Neural cell (in vitro differentiated cells): ENCODE measurements around the gene TFCP2L1. TPM values are rescaled to one million over a fixed set of nuclear protein-coding genes. Genes with fewer than 3 reads are reported as not detected.

Source experiments
- H2AFZ ChIP-seq: fragments of 200-600, 300-800 bp; sonication (generic), shearing (Covaris generic); 2 replicates; pipeline ENCODE4 v1.6.0; 2014; ENCODE audit warnings: low read depth, mild to moderate bottlenecking, antibody characterized with exemption, low read length, moderate library complexity
- H3F3A ChIP-seq: fragments of 200-600 bp; shearing (Covaris generic); 2 replicates; pipeline ENCODE4 v1.6.1; 2016; ENCODE audit warnings: mild to moderate bottlenecking, moderate library complexity, mixed read lengths, antibody characterized with exemption, low read length; ENCODE audit not compliant: insufficient read depth, poor library complexity, severe bottlenecking
- H3K27ac ChIP-seq: fragments of 200-600, 300-800 bp; sonication (generic), shearing (Covaris generic); 2 replicates; pipeline ENCODE4 v1.5.1; 2014; ENCODE audit warnings: mild to moderate bottlenecking, low read length, moderate library complexity
- H3K27me3 ChIP-seq: fragments of 300-800, 200-600 bp; sonication (generic), shearing (Covaris generic); 2 replicates; pipeline ENCODE4 v1.6.0; 2014; ENCODE audit warnings: mild to moderate bottlenecking, low read depth, low read length, moderate library complexity; ENCODE audit not compliant: insufficient read depth
- H3K36me3 ChIP-seq: fragments of 300-800, 200-600 bp; sonication (generic), shearing (Covaris generic); 2 replicates; pipeline ENCODE4 v1.5.1; 2014; ENCODE audit warnings: mild to moderate bottlenecking, antibody characterized with exemption, low read length, moderate library complexity; ENCODE audit not compliant: insufficient read depth
- H3K4me2 ChIP-seq: fragments of 300-800, 200-600 bp; sonication (generic), shearing (Covaris generic); 2 replicates; pipeline ENCODE4 v1.6.0; 2014; ENCODE audit warnings: mild to moderate bottlenecking, low read length
- H3K4me3 ChIP-seq: fragments of 300-800, 200-600 bp; sonication (generic), shearing (Covaris generic); 2 replicates; pipeline ENCODE4 v1.5.1; 2014; ENCODE audit warnings: mild to moderate bottlenecking, low read length, moderate library complexity
- H3K79me2 ChIP-seq: fragments of 200-600 bp; shearing (Covaris generic); replicated peaks from 2 replicates; pipeline ENCODE4 v1.6.0; 2014; ENCODE audit warnings: mild to moderate bottlenecking, low read length, moderate library complexity; ENCODE audit not compliant: insufficient read depth
- H3K9ac ChIP-seq: fragments of 300-800, 200-600 bp; sonication (generic), shearing (Covaris generic); 2 replicates; pipeline ENCODE4 v1.6.1; 2016; ENCODE audit warnings: mild to moderate bottlenecking, low read length, mixed read lengths
- H3K9me2 ChIP-seq: fragments of 200-600 bp; shearing (Covaris generic); 2 replicates; pipeline ENCODE4 v1.6.1; 2016; ENCODE audit warnings: mild to moderate bottlenecking, low read length, mixed read lengths; ENCODE audit not compliant: insufficient read depth
- H3K9me3 ChIP-seq: fragments of 200-600, 300-800 bp; sonication (generic), shearing (Covaris generic); 2 replicates; pipeline ENCODE4 v1.6.1; 2016; ENCODE audit warnings: mild to moderate bottlenecking, mixed run types, low read length, moderate library complexity, mixed read lengths
- H4K20me1 ChIP-seq: fragments of 200-600 bp; shearing (Covaris generic); 2 replicates; pipeline ENCODE4 v1.6.1; 2016; ENCODE audit warnings: mild to moderate bottlenecking, mixed run types; ENCODE audit not compliant: insufficient read depth
- CTCF ChIP-seq: fragments of 450-650 bp; IDR thresholded peaks from 2 replicates; pipeline ENCODE4 v1.5.1; 2014; ENCODE audit warnings: antibody characterized with exemption, mild to moderate bottlenecking, moderate library complexity; ENCODE audit not compliant: poor library complexity, severe bottlenecking
- EP300 ChIP-seq: fragments of 450-650 bp; conservative IDR thresholded peaks from 2 replicates; pipeline ENCODE4 v1.6.1; 2014; ENCODE audit warnings: antibody characterized with exemption, mild to moderate bottlenecking, moderate library complexity; ENCODE audit not compliant: poor library complexity, severe bottlenecking
- EZH2 ChIP-seq: fragments of 200-600, 300-800 bp; shearing (Covaris generic), sonication (generic); IDR thresholded peaks from 2 replicates; pipeline ENCODE4 v1.6.1; 2014; ENCODE audit warnings: antibody characterized with exemption, low read length, borderline replicate concordance, mild to moderate bottlenecking; ENCODE audit not compliant: insufficient read depth, poor library complexity, severe bottlenecking
- MXI1 ChIP-seq: fragments of 450-650 bp; conservative IDR thresholded peaks from 2 replicates; pipeline ENCODE4 v1.6.1; 2014; ENCODE audit warnings: antibody characterized with exemption, mild to moderate bottlenecking; ENCODE audit not compliant: poor library complexity, severe bottlenecking
- POLR2AphosphoS5 ChIP-seq: IDR thresholded peaks from 2 replicates; pipeline ENCODE4 v1.6.1; 2012
- RAD21 ChIP-seq: fragments of 450-650 bp; conservative IDR thresholded peaks from 2 replicates; pipeline ENCODE4 v1.6.1; 2014; ENCODE audit warnings: antibody characterized with exemption, mild to moderate bottlenecking, moderate library complexity
- REST ChIP-seq: IDR thresholded peaks from 2 replicates; pipeline ENCODE4 v1.6.1; 2012; ENCODE audit warnings: borderline replicate concordance
- SMC3 ChIP-seq: fragments of 450-650 bp; conservative IDR thresholded peaks from 2 replicates; pipeline ENCODE4 v1.6.1; 2014; ENCODE audit warnings: antibody characterized with exemption, mild to moderate bottlenecking, moderate library complexity; ENCODE audit not compliant: poor library complexity
- TAF1 ChIP-seq: IDR thresholded peaks from 2 replicates; pipeline ENCODE4 v1.6.1; 2012; ENCODE audit warnings: low read depth
- polyA plus RNA-seq: library from polyadenylated mRNA; depleted of rRNA; stranded (reverse); fragments of >200 nt; gene quantifications from 2 replicates; pipeline ENCODE4 v1.2.3, GENCODE V29; 2014

Gene TFCP2L1
- polyA plus RNA-seq, 1 donor from 2014 or later, result 0.04 TPM

GRCh38 chr2:121326628-121327027 is 41.6 kb upstream of the TFCP2L1 start:
- TF ChIP-seq POLR2AphosphoS5 (no peak), TAF1 (no peak), CTCF (no peak), RAD21 (no peak), REST (no peak), MXI1 (no peak), EZH2 (no peak), EP300 (no peak)
- H4K20me1 ChIP-seq, result no peaks in the 10 kb centered on the region

GRCh38 chr2:121324601-121325000 is 39.6 kb upstream of the TFCP2L1 start:
- Histone ChIP-seq H3K27ac (no peak overlapping the region), H3K36me3 (no peaks in the 10 kb centered on the region), H3K27me3 (no peaks in the 10 kb centered on the region), H4K20me1 (no peaks in the 10 kb centered on the region), H3F3A (no peaks in the 10 kb centered on the region), H2AFZ (no peak overlapping the region), H3K79me2 (no peaks in the 10 kb centered on the region), H3K4me3 (no peak overlapping the region), H3K9me3 (no peaks in the 10 kb centered on the region), H3K4me2 (no peak overlapping the region), H3K9me2 (no peaks in the 10 kb centered on the region), H3K9ac (no peak overlapping the region)
- TF ChIP-seq REST, result no peak
- no peak for TF ChIP-seq EZH2
- TF ChIP-seq CTCF, result no peak
- TF ChIP-seq MXI1, result no peak
- TF ChIP-seq RAD21, result no peak
- TF ChIP-seq EP300, result no peak
- TF ChIP-seq SMC3, result no peak
- no peak for TF ChIP-seq TAF1
- no peak for TF ChIP-seq POLR2AphosphoS5

More at GRCh38 chr2:121326628-121327027, 41.6 kb upstream of the TFCP2L1 start:
- H3K9me2 ChIP-seq, result no peaks in the 10 kb centered on the region
- no peak overlapping the region for H3K4me2 ChIP-seq
- H3K9me3 ChIP-seq, result no peaks in the 10 kb centered on the region
- no peak overlapping the region for H3K9ac ChIP-seq
- H3K27ac ChIP-seq, result no peak overlapping the region
- no peaks in the 10 kb centered on the region for H3K36me3 ChIP-seq
- no peak overlapping the region for H2AFZ ChIP-seq
- H3F3A ChIP-seq, result no peaks in the 10 kb centered on the region
- H3K4me3 ChIP-seq, result no peak overlapping the region
- no peaks in the 10 kb centered on the region for H3K27me3 ChIP-seq
- H3K79me2 ChIP-seq, result no peaks in the 10 kb centered on the region
